Activated T-helper 17 cell treated with anti-CD3 and anti-CD28 coated beads, Interleukin-2, amount 50 U/mL, for 72 hours (primary cell): Measurements from ENCODE around the gene IFI30. TPM values are rescaled to one million over a fixed set of nuclear protein-coding genes. Genes with fewer than 3 reads are reported as not detected.

Experiments
- ATAC-seq: fragments of 150-1000 bp; cut with Tn5 transposase; replicated peaks from 2 replicates; pipeline ENCODE4 v1.10.0; 2021; ENCODE audit warnings: mild to moderate bottlenecking, moderate library complexity
- H3K27ac Mint-ChIP-seq: one replicate; pipeline ENCODE4 v1.8.0; 2022; ENCODE audit warnings: mixed read lengths
- H3K27me3 Mint-ChIP-seq: one replicate; pipeline ENCODE4 v1.8.0; 2022; ENCODE audit warnings: mixed read lengths
- H3K36me3 Mint-ChIP-seq: one replicate; pipeline ENCODE4 v1.8.0; 2022; ENCODE audit warnings: low read depth, mild to moderate bottlenecking, mixed read lengths
- H3K4me1 Mint-ChIP-seq: one replicate; pipeline ENCODE4 v1.8.0; 2022; ENCODE audit warnings: mixed read lengths
- H3K4me3 Mint-ChIP-seq: one replicate; pipeline ENCODE4 v1.8.0; 2022; ENCODE audit warnings: mild to moderate bottlenecking, mixed read lengths
- H3K9me3 Mint-ChIP-seq: one replicate; pipeline ENCODE4 v1.8.0; 2022; ENCODE audit warnings: mixed read lengths
- total RNA-seq, 2 donors: library from RNA; stranded (reverse); gene quantifications; one replicate each; pipeline ENCODE4 v1.2.3, GENCODE V29; 2022

IFI30 gene
- 10 to 100 TPM; 51.7 to 81.1 TPM for total RNA-seq

- Mint-ChIP-seq H3K36me3 (peaks cover 28% of the 10 kb centered on the region), H3K4me3 (peak within 1 kb of the TSS; percentile 94), H3K9me3 (no peaks in the 10 kb centered on the region), H3K27me3 (no peaks in the 10 kb centered on the region), H3K4me1 (no peaks in the 10 kb centered on the region), H3K27ac (peak within 1 kb of the TSS; percentile 89)
- peak; percentile 88 for ATAC-seq
These were observed at the start of gene IFI30 for GRCh38 chr19:18173572-18174288. Gene IFI30, plus strand, starts transcription at chr19:18173813. Its CDS starts 29 bp downstream, at chr19:18173842.

GRCh38 chr19:18123819-18124218, 49.8 kb upstream of the IFI30 start:
- Mint-ChIP-seq H3K36me3 (peaks cover 96% of the 10 kb centered on the region), H3K4me1 (peaks cover 14% of the 10 kb centered on the region), H3K4me3 (no peak overlapping the region), H3K27ac (no peak overlapping the region), H3K9me3 (no peaks in the 10 kb centered on the region), H3K27me3 (no peaks in the 10 kb centered on the region)
- no peak for ATAC-seq

GRCh38 chr19:18126097-18126496, 47.5 kb upstream of the IFI30 start:
- H3K9me3 Mint-ChIP-seq = no peaks in the 10 kb centered on the region
- H3K36me3 Mint-ChIP-seq = peaks cover 96% of the 10 kb centered on the region
- no peak for ATAC-seq
- H3K4me1 Mint-ChIP-seq = no peaks in the 10 kb centered on the region
- no peak overlapping the region for H3K4me3 Mint-ChIP-seq
- H3K27me3 Mint-ChIP-seq = no peaks in the 10 kb centered on the region
- H3K27ac Mint-ChIP-seq = peak overlapping the region; percentile 50

- Mint-ChIP-seq H3K4me1 (no peaks in the 10 kb centered on the region), H3K4me3 (no peak overlapping the region), H3K27ac (peak overlapping the region; percentile 66), H3K27me3 (no peaks in the 10 kb centered on the region), H3K36me3 (peaks cover 97% of the 10 kb centered on the region), H3K9me3 (no peaks in the 10 kb centered on the region)
- peak; percentile 71 for ATAC-seq
These were observed 45.6 kb upstream of the IFI30 start for GRCh38 chr19:18128044-18128443.

GRCh38 chr19:18128805-18129204, 44.8 kb upstream of the IFI30 start:
- Mint-ChIP-seq H3K9me3 (no peaks in the 10 kb centered on the region), H3K4me3 (no peak overlapping the region), H3K27ac (peak overlapping the region; percentile 66), H3K4me1 (no peaks in the 10 kb centered on the region), H3K36me3 (peaks cover 94% of the 10 kb centered on the region), H3K27me3 (no peaks in the 10 kb centered on the region)
- ATAC-seq = no peak

- Mint-ChIP-seq H3K4me1 (no peaks in the 10 kb centered on the region), H3K27me3 (no peaks in the 10 kb centered on the region), H3K4me3 (no peak overlapping the region), H3K36me3 (peaks cover 94% of the 10 kb centered on the region), H3K27ac (no peak overlapping the region), H3K9me3 (no peaks in the 10 kb centered on the region)
- no peak for ATAC-seq
These were observed 42.9 kb upstream of the IFI30 start for GRCh38 chr19:18130523-18131242.

- no peak overlapping the region for H3K4me3 Mint-ChIP-seq
- no peaks in the 10 kb centered on the region for H3K9me3 Mint-ChIP-seq
- H3K36me3 Mint-ChIP-seq = peaks cover 96% of the 10 kb centered on the region
- H3K4me1 Mint-ChIP-seq = no peaks in the 10 kb centered on the region
- no peaks in the 10 kb centered on the region for H3K27me3 Mint-ChIP-seq
- H3K27ac Mint-ChIP-seq = no peak overlapping the region
- ATAC-seq = no peak
These were observed 41.6 kb upstream of the IFI30 start for GRCh38 chr19:18131841-18132596.

- H3K4me3 Mint-ChIP-seq = no peak overlapping the region
- H3K27ac Mint-ChIP-seq = no peak overlapping the region
- no peak for ATAC-seq
- H3K9me3 Mint-ChIP-seq = no peaks in the 10 kb centered on the region
- no peaks in the 10 kb centered on the region for H3K27me3 Mint-ChIP-seq
- H3K36me3 Mint-ChIP-seq = peaks cover 93% of the 10 kb centered on the region
- no peaks in the 10 kb centered on the region for H3K4me1 Mint-ChIP-seq
These were observed 37.7 kb upstream of the IFI30 start for GRCh38 chr19:18135712-18136584.

GRCh38 chr19:18137242-18137641, 36.4 kb upstream of the IFI30 start:
- Mint-ChIP-seq H3K27me3 (no peaks in the 10 kb centered on the region), H3K36me3 (peaks cover 93% of the 10 kb centered on the region), H3K4me1 (no peaks in the 10 kb centered on the region), H3K9me3 (no peaks in the 10 kb centered on the region), H3K4me3 (no peak overlapping the region), H3K27ac (no peak overlapping the region)
- ATAC-seq = no peak

GRCh38 chr19:18137657-18138339, 35.8 kb upstream of the IFI30 start:
- H3K4me1 Mint-ChIP-seq = no peaks in the 10 kb centered on the region
- H3K27me3 Mint-ChIP-seq = no peaks in the 10 kb centered on the region
- no peak for ATAC-seq
- no peaks in the 10 kb centered on the region for H3K9me3 Mint-ChIP-seq
- H3K27ac Mint-ChIP-seq = no peak overlapping the region
- no peak overlapping the region for H3K4me3 Mint-ChIP-seq
- peaks cover 93% of the 10 kb centered on the region for H3K36me3 Mint-ChIP-seq

- Mint-ChIP-seq H3K4me1 (no peaks in the 10 kb centered on the region), H3K9me3 (no peaks in the 10 kb centered on the region), H3K27ac (no peak overlapping the region), H3K4me3 (no peak overlapping the region), H3K27me3 (no peaks in the 10 kb centered on the region), H3K36me3 (peaks cover 95% of the 10 kb centered on the region)
- ATAC-seq = no peak
These were observed 33.1 kb upstream of the IFI30 start for GRCh38 chr19:18140473-18140872.

- no peak for ATAC-seq
- H3K4me3 Mint-ChIP-seq = no peak overlapping the region
- H3K27ac Mint-ChIP-seq = no peak overlapping the region
- H3K36me3 Mint-ChIP-seq = peaks cover 95% of the 10 kb centered on the region
- no peaks in the 10 kb centered on the region for H3K27me3 Mint-ChIP-seq
- no peaks in the 10 kb centered on the region for H3K9me3 Mint-ChIP-seq
- H3K4me1 Mint-ChIP-seq = no peaks in the 10 kb centered on the region
These were observed 32.6 kb upstream of the IFI30 start for GRCh38 chr19:18141031-18141430.

GRCh38 chr19:18143902-18144301, 29.7 kb upstream of the IFI30 start:
- Mint-ChIP-seq H3K36me3 (peaks cover 95% of the 10 kb centered on the region), H3K27me3 (no peaks in the 10 kb centered on the region), H3K27ac (no peak overlapping the region), H3K9me3 (no peaks in the 10 kb centered on the region), H3K4me1 (no peaks in the 10 kb centered on the region), H3K4me3 (no peak overlapping the region)
- ATAC-seq = no peak
